Gastrocnemius medialis (tissue), 4 donors: ENCODE data around the gene TEX12. TPM values are rescaled to one million over a fixed set of nuclear protein-coding genes. Genes with fewer than 3 reads are reported as not detected.

Source experiments
- ATAC-seq, 2 donors: fragments of 150-250 bp; one replicate each; pipeline ENCODE4 v1.9.1; 2016
- DNase-seq, 2 donors: peaks; one replicate each; pipeline ENCODE4 v3.0.0-alpha.2; 2019
- H3K27ac ChIP-seq, 4 donors: fragments of 200-600 bp; sonication (generic); 1 replicate in 1 of 4; 2 replicates in 3 of 4; pipeline ENCODE4 v1.5.1; 2016 to 2018; ENCODE audit warnings: mild to moderate bottlenecking in 2 of 4, moderate library complexity in 1 of 4
- H3K27me3 ChIP-seq, 3 donors: fragments of 200-600 bp; sonication (generic) in 2 of 3; 1 replicate in 1 of 3; 2 replicates in 2 of 3; pipeline versions ENCODE4 v1.5.1 to v1.6.0; 2016 to 2019; ENCODE audit warnings: mild to moderate bottlenecking in 1 of 3, moderate library complexity in 1 of 3
- H3K36me3 ChIP-seq, 2 donors: fragments of 200-600 bp; sonication (generic) in 1 of 2; one replicate each; pipeline ENCODE4 v1.5.1; 2017 to 2018
- H3K4me1 ChIP-seq, 2 donors: fragments of 200-600 bp; sonication (generic) in 1 of 2; one replicate each; pipeline ENCODE4 v1.5.1; 2016 to 2017; ENCODE audit warnings: mild to moderate bottlenecking in 2 of 2
- H3K4me3 ChIP-seq, 4 donors: fragments of 200-600 bp; sonication (generic) in 3 of 4; 1 replicate in 1 of 4; 2 replicates in 3 of 4; pipeline ENCODE4 v1.5.1; 2016 to 2019; ENCODE audit warnings: mild to moderate bottlenecking in 2 of 4
- H3K9me3 ChIP-seq, 3 donors: fragments of 200-600 bp; sonication (generic) in 2 of 3; 1 replicate in 1 of 3; 2 replicates in 2 of 3; pipeline ENCODE4 v1.5.1; 2016 to 2019
- POLR2A ChIP-seq, 2 donors: fragments of 450-650 bp; IDR thresholded peaks; one replicate each; pipeline ENCODE4 v1.6.1; 2017; ENCODE audit warnings: antibody characterized with exemption in 2 of 2, mild to moderate bottlenecking in 2 of 2, moderate library complexity in 2 of 2
- in situ Hi-C, 4 donors: fragments of 200-750 bp; cut with MboI; loops; one replicate each; pipeline versions ENCODE4 v1.15.0 to v1.8.0; 2017; ENCODE audit warnings: low sequenced_read_pairs in 4 of 4
- intact Hi-C: fragments of 100-400 bp; cut with DNase I; formaldehyde crosslinking; loops from one replicate; pipeline ENCODE4 v1.15.1; 2023; ENCODE audit warnings: low total_unique reads
- total RNA-seq, 4 donors: library from RNA; depleted of rRNA; stranded (reverse); fragments of >200 nt; gene quantifications; one replicate each; pipeline versions ENCODE4 v1.1.0 to v1.2.3, GENCODE V29; 2016
- TF ChIP-seq, protein P1 (sequence below), 5 experiments: fragments of 450-650 bp in 3 of 5; fragments of 200-600 bp in 2 of 5; sonication (generic) in 2 of 5; IDR thresholded peaks in 4 of 5; conservative IDR thresholded peaks in 1 of 5; 1 replicate in 4 of 5; 2 replicates in 1 of 5; pipeline ENCODE4 v1.5.1; 2016 to 2019; ENCODE audit warnings: antibody characterized with exemption in 5 of 5, mild to moderate bottlenecking in 3 of 5, moderate library complexity in 3 of 5

The TEX12 gene
- total RNA-seq, 4 donors from 2014 or later = 0.62 to 2.1 (median 0.68) TPM; not detected in 1

- TF ChIP-seq POLR2A (IDR thresholded peaks at IDR 0.05) = no peak
- TF ChIP-seq, protein P1, sequence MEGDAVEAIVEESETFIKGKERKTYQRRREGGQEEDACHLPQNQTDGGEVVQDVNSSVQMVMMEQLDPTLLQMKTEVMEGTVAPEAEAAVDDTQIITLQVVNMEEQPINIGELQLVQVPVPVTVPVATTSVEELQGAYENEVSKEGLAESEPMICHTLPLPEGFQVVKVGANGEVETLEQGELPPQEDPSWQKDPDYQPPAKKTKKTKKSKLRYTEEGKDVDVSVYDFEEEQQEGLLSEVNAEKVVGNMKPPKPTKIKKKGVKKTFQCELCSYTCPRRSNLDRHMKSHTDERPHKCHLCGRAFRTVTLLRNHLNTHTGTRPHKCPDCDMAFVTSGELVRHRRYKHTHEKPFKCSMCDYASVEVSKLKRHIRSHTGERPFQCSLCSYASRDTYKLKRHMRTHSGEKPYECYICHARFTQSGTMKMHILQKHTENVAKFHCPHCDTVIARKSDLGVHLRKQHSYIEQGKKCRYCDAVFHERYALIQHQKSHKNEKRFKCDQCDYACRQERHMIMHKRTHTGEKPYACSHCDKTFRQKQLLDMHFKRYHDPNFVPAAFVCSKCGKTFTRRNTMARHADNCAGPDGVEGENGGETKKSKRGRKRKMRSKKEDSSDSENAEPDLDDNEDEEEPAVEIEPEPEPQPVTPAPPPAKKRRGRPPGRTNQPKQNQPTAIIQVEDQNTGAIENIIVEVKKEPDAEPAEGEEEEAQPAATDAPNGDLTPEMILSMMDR (IDR thresholded peaks at IDR 0.05 in 4 of 5, conservative IDR thresholded peaks at IDR 0.05 in 1 of 5) = no peak
- in situ Hi-C loops (no loop called here), intact Hi-C loops (no loop called here)
- H3K4me1 ChIP-seq = peaks cover 38 to 44% of the 10 kb centered on the region in 2 donors
- H3K4me3 ChIP-seq = peak overlapping the region in 2 of 4 donors; percentile 33 to 38
- DNase-seq (no peak), ATAC-seq (no peak)
- no peaks in the 10 kb centered on the region for H3K27me3 ChIP-seq
- H3K36me3 ChIP-seq = no peaks in the 10 kb centered on the region
- H3K27ac ChIP-seq = peak overlapping the region; percentile 54 to 74 (median 69)
- no peaks in the 10 kb centered on the region for H3K9me3 ChIP-seq
Measured at GRCh38 chr11:112162761-112163546, 4.2 kb upstream of the TEX12 start.

- intact Hi-C loops = no loop called here
- in situ Hi-C loops = no loop called here
- H3K4me3 ChIP-seq = peak within 1 kb of the TSS; percentile 33 to 38 (median 36)
Measured at GRCh38 chr11:112163875-112164685, 3.1 kb upstream of the TEX12 start, which contains the start of gene IL18. Gene IL18, minus strand, starts transcription at chr11:112164094. Its CDS starts 9,041 bp downstream, at chr11:112155053.

GRCh38 chr11:112165049-112165448, 2.1 kb upstream of the TEX12 start:
- no peaks in the 10 kb centered on the region for H3K9me3 ChIP-seq
- no peaks in the 10 kb centered on the region for H3K27me3 ChIP-seq
- H3K4me1 ChIP-seq = peaks cover 31 to 44% of the 10 kb centered on the region in 2 donors
- no peak overlapping the region for H3K27ac ChIP-seq
- no peaks in the 10 kb centered on the region for H3K36me3 ChIP-seq
- intact Hi-C loops = no loop called here
- in situ Hi-C loops = no loop called here
- ATAC-seq = no peak
- no peak overlapping the region for H3K4me3 ChIP-seq
- DNase-seq = no peak
- TF ChIP-seq, protein P1 (IDR thresholded peaks at IDR 0.05 in 4 of 5, conservative IDR thresholded peaks at IDR 0.05 in 1 of 5) = no peak
- TF ChIP-seq POLR2A (IDR thresholded peaks at IDR 0.05) = no peak

More at GRCh38 chr11:112163875-112164685, 3.1 kb upstream of the TEX12 start, which contains the start of gene IL18:
- Histone ChIP-seq H3K36me3 (no peaks in the 10 kb centered on the region), H3K27me3 (no peaks in the 10 kb centered on the region), H3K4me1 (peaks cover 38 to 44% of the 10 kb centered on the region in 2 donors), H3K27ac (peak within 1 kb of the TSS; percentile 54 to 74 (median 69)), H3K9me3 (no peaks in the 10 kb centered on the region)
- TF ChIP-seq, protein P1 (IDR thresholded peaks at IDR 0.05 in 4 of 5, conservative IDR thresholded peaks at IDR 0.05 in 1 of 5) = no peak
- no peak for TF ChIP-seq POLR2A (IDR thresholded peaks at IDR 0.05)
- DNase-seq (peak; percentile 53 to 75), ATAC-seq (peak; percentile 74 to 89)

GRCh38 chr11:112166562-112166961, 610 bp upstream of the TEX12 start:
- no peak for TF ChIP-seq POLR2A (IDR thresholded peaks at IDR 0.05)
- TF ChIP-seq, protein P1 (IDR thresholded peaks at IDR 0.05 in 4 of 5, conservative IDR thresholded peaks at IDR 0.05 in 1 of 5) = no peak
- H3K4me3 ChIP-seq = no peak overlapping the region
- intact Hi-C loops (no loop called here), in situ Hi-C loops (no loop called here)
- H3K36me3 ChIP-seq = no peaks in the 10 kb centered on the region
- no peaks in the 10 kb centered on the region for H3K27me3 ChIP-seq
- no peaks in the 10 kb centered on the region for H3K9me3 ChIP-seq
- no peak overlapping the region for H3K27ac ChIP-seq
- ATAC-seq (peak in 1 of 2 donors; percentile 22), DNase-seq (no peak)
- H3K4me1 ChIP-seq = peaks cover 16 to 30% of the 10 kb centered on the region in 2 donors
